Measurements from ENCODE around the gene ANKRD10.

DNA sequence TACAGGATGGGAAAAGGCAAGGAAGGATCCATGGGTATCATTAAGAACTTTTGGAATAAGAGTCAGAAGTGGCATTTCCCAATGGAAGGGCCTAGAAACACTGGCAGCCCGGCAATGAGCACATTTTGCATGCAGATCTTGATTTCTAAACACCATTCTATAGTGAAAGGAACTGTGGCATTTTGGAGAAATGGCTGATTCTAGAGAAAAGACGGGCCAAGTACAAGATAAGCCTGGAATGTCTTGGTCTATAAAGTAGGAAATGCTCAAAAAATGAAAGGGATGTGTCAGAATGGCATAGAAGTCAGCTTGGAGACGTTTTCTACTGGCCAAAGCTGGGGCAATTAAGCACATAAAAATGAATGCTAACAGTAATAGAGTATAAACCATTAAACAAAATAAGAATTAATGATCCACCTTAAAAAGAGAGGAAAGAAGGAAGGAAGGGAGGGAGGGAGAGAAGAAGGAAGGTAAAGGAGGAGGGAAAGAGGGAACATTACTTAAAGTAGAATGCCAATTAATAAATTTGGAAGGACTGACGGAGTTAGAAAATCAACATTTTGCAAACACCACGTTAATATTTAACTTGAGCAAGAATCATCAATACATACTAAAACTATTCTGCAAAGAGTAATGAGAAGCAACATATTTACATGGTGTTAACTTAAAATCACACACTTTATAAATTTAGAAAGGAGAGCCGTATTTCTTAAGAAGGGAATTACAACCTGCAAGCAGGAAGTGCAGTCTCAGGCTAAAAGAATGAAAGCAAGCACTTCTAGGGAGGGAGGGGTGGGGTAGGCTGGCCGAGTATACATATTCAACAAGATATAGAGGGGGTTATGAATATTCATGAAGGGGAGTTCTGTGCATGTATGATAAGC lies 78.9 kb downstream of the ANKRD10 start:
- TF ChIP-seq, protein P1, sequence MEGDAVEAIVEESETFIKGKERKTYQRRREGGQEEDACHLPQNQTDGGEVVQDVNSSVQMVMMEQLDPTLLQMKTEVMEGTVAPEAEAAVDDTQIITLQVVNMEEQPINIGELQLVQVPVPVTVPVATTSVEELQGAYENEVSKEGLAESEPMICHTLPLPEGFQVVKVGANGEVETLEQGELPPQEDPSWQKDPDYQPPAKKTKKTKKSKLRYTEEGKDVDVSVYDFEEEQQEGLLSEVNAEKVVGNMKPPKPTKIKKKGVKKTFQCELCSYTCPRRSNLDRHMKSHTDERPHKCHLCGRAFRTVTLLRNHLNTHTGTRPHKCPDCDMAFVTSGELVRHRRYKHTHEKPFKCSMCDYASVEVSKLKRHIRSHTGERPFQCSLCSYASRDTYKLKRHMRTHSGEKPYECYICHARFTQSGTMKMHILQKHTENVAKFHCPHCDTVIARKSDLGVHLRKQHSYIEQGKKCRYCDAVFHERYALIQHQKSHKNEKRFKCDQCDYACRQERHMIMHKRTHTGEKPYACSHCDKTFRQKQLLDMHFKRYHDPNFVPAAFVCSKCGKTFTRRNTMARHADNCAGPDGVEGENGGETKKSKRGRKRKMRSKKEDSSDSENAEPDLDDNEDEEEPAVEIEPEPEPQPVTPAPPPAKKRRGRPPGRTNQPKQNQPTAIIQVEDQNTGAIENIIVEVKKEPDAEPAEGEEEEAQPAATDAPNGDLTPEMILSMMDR (IDR thresholded peaks at IDR 0.05; ENCODE audit: low read depth, low read length, poor library complexity, severe bottlenecking): no peak
- TF ChIP-seq EZH2phosphoT487 (IDR thresholded peaks at IDR 0.05; ENCODE audit: borderline replicate concordance, low read length): no peak
